K562 (cell line): ENCODE measurements around the gene PTPRG. TPM values are rescaled to one million over a fixed set of nuclear protein-coding genes. Genes with fewer than 3 reads are reported as not detected.

ENCODE experiments used
- ATAC-seq: fragments of 200-7000 bp; cut with Tn5 transposase; 3 replicates; pipeline ENCODE4 v1.9.1; 2020; ENCODE audit warnings: moderate library complexity
- BruUV-seq: library from RNA; stranded (reverse); fragments of 400-500 nt; replicated peaks from 2 replicates; lab custom pipeline; 2021; lab: Mats Ljungman, UMichigan
- CTCF ChIA-PET: fragments of 300-600 bp; formaldehyde crosslinking; extraction: SDS; loops from one replicate; lab custom pipeline; 2021; ENCODE audit warnings: low intra/inter-chr PET ratio; lab: Yijun Ruan, JAX
- POLR2A ChIA-PET: fragments of 300-600, 350-650 bp; sonication (Branson Sonifier 250); formaldehyde crosslinking; extraction: SDS; loops from one replicate; lab custom pipeline; 2021; ENCODE audit warnings: antibody characterized with exemption, inconsistent platforms; lab: Yijun Ruan, JAX
- DNase-seq, 4 experiments: peaks; one replicate each; pipeline versions ENCODE4 v3.0.0 to v3.0.0-alpha.2; 2011 to 2018; ENCODE audit warnings: low spot score in 3 of 4, mixed read lengths in 3 of 4; ENCODE audit errors: extremely low read depth in 1 of 4
- FAIRE-seq: peaks from 2 replicates; lab custom pipeline; 2011; peaks lifted over from hg19 to GRCh38; lab: Jason Lieb, UNC
- H2AFZ ChIP-seq: 2 replicates; pipeline ENCODE4 v1.6.0; 2011; ENCODE audit warnings: low read depth, low read length, control low read depth, inconsistent platforms
- H3K27ac ChIP-seq: fragments of 200-600 bp; 3 replicates; pipeline ENCODE4 v1.8.0; 2011; ENCODE audit warnings: low read depth, mild to moderate bottlenecking, control low read depth, inconsistent platforms, low read length, moderate library complexity, mixed read lengths; ENCODE audit errors: extremely low read depth
- H3K27me3 ChIP-seq, 2 experiments: fragments of 300-600 bp in 1 of 2; 2 replicates in 1 of 2; 3 replicates in 1 of 2; pipeline versions ENCODE4 v1.6.0 to v1.8.0; 2011; ENCODE audit warnings: inconsistent platforms in 2 of 2, low read length in 2 of 2, mild to moderate bottlenecking in 1 of 2, mixed read lengths in 1 of 2, moderate library complexity in 1 of 2; ENCODE audit not compliant: control insufficient read depth in 2 of 2, insufficient read depth in 2 of 2
- H3K36me3 ChIP-seq: fragments of 300-600 bp; 3 replicates; pipeline ENCODE4 v1.8.0; 2011; ENCODE audit warnings: mild to moderate bottlenecking, low read length, inconsistent platforms; ENCODE audit not compliant: control insufficient read depth, insufficient read depth
- H3K4me1 ChIP-seq, 2 experiments: fragments of 200-600 bp in 1 of 2; replicated peaks in 1 of 2; 2 replicates in 1 of 2; 3 replicates in 1 of 2; pipeline versions ENCODE4 v1.5.1 to v1.8.0; 2011; ENCODE audit warnings: inconsistent platforms in 2 of 2, low read length in 2 of 2, mild to moderate bottlenecking in 1 of 2, mixed read lengths in 1 of 2, moderate library complexity in 1 of 2; ENCODE audit not compliant: control insufficient read depth in 2 of 2, insufficient read depth in 2 of 2
- H3K4me2 ChIP-seq: 2 replicates; pipeline ENCODE4 v1.6.1; 2011; ENCODE audit warnings: low read length, control low read depth, inconsistent platforms, mixed read lengths; ENCODE audit not compliant: insufficient read depth
- H3K4me3 ChIP-seq: fragments of 200-600 bp; sonication (generic), shearing (Covaris generic); 2 replicates; pipeline ENCODE4 v1.5.1; 2016; ENCODE audit warnings: control low read depth, inconsistent platforms
- H3K79me2 ChIP-seq: fragments of 200-600 bp; 3 replicates; pipeline ENCODE4 v1.8.0; 2011; ENCODE audit warnings: low read length, inconsistent platforms; ENCODE audit not compliant: control insufficient read depth, insufficient read depth
- H3K9ac ChIP-seq, 2 experiments: 2 replicates each; pipeline versions ENCODE4 v1.6.0 to v1.6.1; 2011; ENCODE audit warnings: low read depth in 2 of 2, low read length in 2 of 2, control low read depth in 1 of 2, inconsistent platforms in 1 of 2, mild to moderate bottlenecking in 1 of 2, mixed read lengths in 1 of 2; ENCODE audit not compliant: insufficient read depth in 1 of 2
- H3K9me1 ChIP-seq: one replicate; pipeline ENCODE4 v1.6.0; 2011; ENCODE audit warnings: inconsistent platforms, mild to moderate bottlenecking, low read length, moderate library complexity; ENCODE audit not compliant: control insufficient read depth, insufficient read depth
- H3K9me3 ChIP-seq: replicated peaks from 2 replicates; pipeline ENCODE4 v1.5.1; 2011; ENCODE audit warnings: low read depth, low read length, inconsistent platforms; ENCODE audit not compliant: control insufficient read depth, insufficient read depth
- H4K20me1 ChIP-seq: replicated peaks from 2 replicates; pipeline ENCODE4 v1.6.1; 2011; ENCODE audit warnings: low read length, inconsistent platforms, mixed read lengths; ENCODE audit not compliant: control insufficient read depth, insufficient read depth
- CSDE1 ChIP-seq, 2 experiments: fragments of 450-650 bp; IDR thresholded peaks; 2 replicates each; pipeline ENCODE4 v1.6.1; 2016; ENCODE audit warnings: mild to moderate bottlenecking in 1 of 2
- ELK1 ChIP-seq: sonication (generic); formaldehyde crosslinking; IDR thresholded peaks from 2 replicates; pipeline ENCODE4 v1.8.1; 2022; ENCODE audit warnings: missing genetic modification reagents
- ERF ChIP-seq: fragments of 450-650 bp; formaldehyde crosslinking; IDR thresholded peaks from 2 replicates; pipeline ENCODE4 v1.4.0; 2020; ENCODE audit warnings: mild to moderate bottlenecking, mixed read lengths
- HNRNPK ChIP-seq: fragments of 200-400 bp; formaldehyde crosslinking; IDR thresholded peaks from one replicate; pipeline ENCODE4 v1.6.1; 2018; ENCODE audit warnings: mild to moderate bottlenecking, low read depth, low read length; ENCODE audit not compliant: poor library complexity, severe bottlenecking
- HOXB6 ChIP-seq: fragments of 250-450 bp; sonication (Bioruptor Pico); IDR thresholded peaks from 2 replicates; pipeline ENCODE4 v1.5.1; 2022; ENCODE audit warnings: mild to moderate bottlenecking, borderline replicate concordance
- IRF2 ChIP-seq: sonication (generic); formaldehyde crosslinking; IDR thresholded peaks from 2 replicates; pipeline ENCODE4 v1.8.1; 2022; ENCODE audit warnings: mild to moderate bottlenecking, missing genetic modification reagents
- NR2F6 ChIP-seq: fragments of 450-650 bp; formaldehyde crosslinking; IDR thresholded peaks from 2 replicates; pipeline ENCODE4 v1.4.0; 2020; ENCODE audit warnings: mild to moderate bottlenecking
- RCOR1 ChIP-seq, 2 experiments: IDR thresholded peaks; 2 replicates each; pipeline ENCODE4 v1.6.1; 2012; ENCODE audit warnings: low read depth in 2 of 2, low read length in 2 of 2, borderline replicate concordance in 1 of 2, improper control_type of control experiment in 1 of 2
- RFX5 ChIP-seq: IDR thresholded peaks from 2 replicates; pipeline ENCODE4 v1.6.1; 2011; ENCODE audit warnings: low read depth, mild to moderate bottlenecking, improper control_type of control experiment, low read length
- SMAD2 ChIP-seq: fragments of 150-350 bp; IDR thresholded peaks from 2 replicates; pipeline ENCODE4 v1.6.1; 2014; ENCODE audit warnings: low read depth, mild to moderate bottlenecking, low read length
- TAL1 ChIP-seq: fragments of 450-650 bp; IDR thresholded peaks from 2 replicates; pipeline ENCODE4 v1.6.1; 2016; ENCODE audit warnings: mild to moderate bottlenecking
- TSHZ1 ChIP-seq: fragments of 250-450 bp; sonication (Bioruptor Pico); IDR thresholded peaks from 2 replicates; pipeline ENCODE4 v1.4.0; 2020; ENCODE audit warnings: mild to moderate bottlenecking, moderate library complexity
- ZBTB1 ChIP-seq: sonication (generic); formaldehyde crosslinking; IDR thresholded peaks from 2 replicates; pipeline ENCODE4 v1.8.1; 2023; ENCODE audit warnings: missing genetic modification reagents, low read depth, mild to moderate bottlenecking, borderline replicate concordance
- ZNF217 ChIP-seq: sonication (generic); formaldehyde crosslinking; IDR thresholded peaks from 2 replicates; pipeline ENCODE4 v1.8.0; 2022; ENCODE audit warnings: mild to moderate bottlenecking, missing genetic modification reagents
- ZNF232 ChIP-seq: sonication (generic); formaldehyde crosslinking; IDR thresholded peaks from 2 replicates; pipeline ENCODE4 v1.8.0; 2022; ENCODE audit warnings: mild to moderate bottlenecking, missing genetic modification reagents
- ZNF274 ChIP-seq: IDR thresholded peaks from 2 replicates; pipeline ENCODE4 v1.6.1; 2011; ENCODE audit warnings: low read depth, mild to moderate bottlenecking, low read length, moderate library complexity, borderline replicate concordance
- ZNF586 ChIP-seq: fragments of 450-650 bp; formaldehyde crosslinking; conservative IDR thresholded peaks from 2 replicates; pipeline ENCODE4 v1.4.0; 2020; ENCODE audit warnings: mild to moderate bottlenecking, moderate library complexity
- ZNF695 ChIP-seq: fragments of 450-650 bp; formaldehyde crosslinking; IDR thresholded peaks from 2 replicates; pipeline ENCODE4 v1.4.0; 2020; ENCODE audit warnings: mild to moderate bottlenecking, moderate library complexity
- ZNF79 ChIP-seq: fragments of 250-450 bp; sonication (Bioruptor Pico); IDR thresholded peaks from 2 replicates; pipeline ENCODE4 v1.4.0; 2020; ENCODE audit warnings: low read depth, mild to moderate bottlenecking, moderate library complexity
- WGBS: fragments of 100-300 bp; shearing (Covaris generic); methylation state at CpG from one replicate; pipeline ENCODE4 v1.1.6; 2016; ENCODE audit warnings: low coverage, mixed read lengths; ENCODE audit not compliant: insufficient coverage; ENCODE audit errors: missing lambda C conversion rate; 5-methylcytosine and 5-hydroxymethylcytosine counted together
- in situ Hi-C: fragments of 300-500 bp; cut with MboI; formaldehyde crosslinking; loops from 4 replicates; pipeline ENCODE4 v1.15.0; 2018; ENCODE audit warnings: inconsistent platforms, mixed read lengths
- intact Hi-C: fragments of 100-400 bp; cut with micrococcal nuclease; formaldehyde crosslinking; loops from 2 replicates; pipeline ENCODE4 v1.14.2; 2022
- polyA plus RNA-seq, 8 experiments: library from polyadenylated mRNA; depleted of rRNA in 4 of 8; stranded (reverse) in 5 of 8; unstranded in 3 of 8; fragments of >200 nt; fragmentation: Nextera tagmentation in 2 of 8; fragmentation: Illumina TruSeq in 1 of 8; extraction: Ambion mirVana in 2 of 8; extraction: Trizol in 1 of 8; gene quantifications; 2 replicates each; pipeline versions ENCODE4 v1.2.1 to v1.2.3, GENCODE V29; 2011 to 2014; ENCODE audit warnings: inconsistent platforms in 1 of 8, missing spikeins in 1 of 8
- total RNA-seq, 7 experiments: library from RNA; depleted of rRNA in 6 of 7; stranded (reverse); fragments of >200 nt in 6 of 7; fragmentation: Illumina TruSeq in 2 of 7; extraction: Trizol in 2 of 7; gene quantifications; 2 replicates each; pipeline versions ENCODE4 v1.2.1 to v1.2.3, GENCODE V29; 2011 to 2021; ENCODE audit warnings: low replicate concordance in 1 of 7

PTPRG gene
- total and polyA plus RNA-seq, 9 of the 15 experiments (the other 6 are each of a cell fraction or from before 2014, with no cell fraction given), result 0.16 TPM; not detected in 8

- DNase-seq, result no peak
- no peaks in the 10 kb centered on the region for H3K27me3 ChIP-seq
- no peaks in the 10 kb centered on the region for H3K79me2 ChIP-seq
- 0% methylated on average over 4 of the region's 4 CpGs for WGBS
- H3K4me2 ChIP-seq, result no peak overlapping the region
- in situ Hi-C loops (no loop called here), intact Hi-C loops (no loop called here)
- H3K27ac ChIP-seq, result no peak overlapping the region
- H2AFZ ChIP-seq, result no peak overlapping the region
- no peak for TF ChIP-seq ELK1 (CRISPR knock-in tag)
- no peak for TF ChIP-seq RFX5
- TF ChIP-seq ZBTB1, result no peak
- TF ChIP-seq SMAD2, result no peak
- no peak for TF ChIP-seq ZNF79 (CRISPR knock-in tag)
- no peak for TF ChIP-seq HNRNPK
- no peak for TF ChIP-seq RCOR1 (IDR thresholded peaks at IDR 0.05; ENCODE audit: borderline replicate concordance in 1 of 2, low read depth in 2 of 2, low read length in 2 of 2)
- no peak for TF ChIP-seq ZNF586 (CRISPR knock-in tag)
- no peak for TF ChIP-seq ZNF232 (CRISPR knock-in tag)
- TF ChIP-seq CSDE1 (IDR thresholded peaks at IDR 0.05), result no peak
- no peak for TF ChIP-seq TAL1
- no peak for TF ChIP-seq ZNF695
- TF ChIP-seq IRF2 (CRISPR knock-in tag), result no peak
- TF ChIP-seq TSHZ1, result no peak
- no peak for TF ChIP-seq ZNF274
- no peak for TF ChIP-seq ZNF217
- TF ChIP-seq NR2F6 (CRISPR knock-in tag), result no peak
- no peak for TF ChIP-seq ERF (CRISPR knock-in tag)
- no peak for TF ChIP-seq HOXB6 (CRISPR knock-in tag)
- H3K9me3 ChIP-seq, result no peaks in the 10 kb centered on the region
- no peaks in the 10 kb centered on the region for H4K20me1 ChIP-seq
- ChIA-PET POLR2A (no interaction called here), CTCF (no interaction called here)
- no peak overlapping the region for H3K4me3 ChIP-seq
- no peaks in the 10 kb centered on the region for H3K9me1 ChIP-seq
- H3K36me3 ChIP-seq, result no peaks in the 10 kb centered on the region
- no peaks in the 10 kb centered on the region for H3K4me1 ChIP-seq
- no peak overlapping the region for H3K9ac ChIP-seq
- no peak for ATAC-seq
- no peak for FAIRE-seq
- no TSS peak for BruUV-seq
These were observed 496.1 kb downstream of the PTPRG start for GRCh38 chr3:62057339-62058047.
